ENCODE measurements around the gene FLRT1.

DNA sequence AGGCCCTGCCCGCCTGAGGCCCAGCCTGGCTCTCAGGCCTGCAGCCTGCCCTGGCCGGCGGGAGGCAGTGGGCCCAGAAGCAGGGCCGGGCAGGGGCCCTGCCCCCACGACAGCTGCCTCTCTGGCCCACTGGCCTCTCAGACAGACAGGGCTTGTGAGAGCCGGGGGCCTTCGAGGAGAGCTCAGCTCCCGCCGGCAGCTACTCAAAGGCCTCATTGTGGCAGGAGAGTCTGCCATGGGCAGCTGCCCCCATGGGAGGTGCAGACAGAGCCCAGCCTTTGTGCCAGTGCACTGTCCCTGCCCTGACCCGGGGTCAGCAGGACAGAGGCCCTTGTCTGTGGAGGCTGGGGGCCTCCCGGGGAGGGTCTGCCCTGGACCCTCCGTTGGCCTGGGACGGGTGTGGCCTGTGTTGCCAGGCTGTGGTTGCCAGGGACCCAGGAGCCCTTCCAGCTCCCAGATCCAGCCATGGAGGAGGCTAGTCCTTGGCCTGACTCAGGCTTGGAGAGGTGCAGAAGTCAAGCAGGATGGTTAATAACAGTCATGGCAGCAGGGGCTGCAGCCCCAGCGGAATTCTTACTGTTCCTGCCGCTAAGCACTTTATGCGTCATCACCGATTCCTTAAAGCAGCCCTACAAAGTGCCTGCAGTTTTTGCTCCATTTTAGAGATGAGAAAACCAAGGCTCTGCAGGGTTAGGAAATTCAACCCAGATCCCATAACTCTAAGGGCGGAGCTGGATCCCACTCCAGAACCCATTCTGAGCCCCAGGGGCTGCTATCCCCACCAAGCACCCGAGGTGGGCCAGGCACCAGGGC, 12.5 kb downstream of the FLRT1 start:
- TF ChIP-seq, protein P1, sequence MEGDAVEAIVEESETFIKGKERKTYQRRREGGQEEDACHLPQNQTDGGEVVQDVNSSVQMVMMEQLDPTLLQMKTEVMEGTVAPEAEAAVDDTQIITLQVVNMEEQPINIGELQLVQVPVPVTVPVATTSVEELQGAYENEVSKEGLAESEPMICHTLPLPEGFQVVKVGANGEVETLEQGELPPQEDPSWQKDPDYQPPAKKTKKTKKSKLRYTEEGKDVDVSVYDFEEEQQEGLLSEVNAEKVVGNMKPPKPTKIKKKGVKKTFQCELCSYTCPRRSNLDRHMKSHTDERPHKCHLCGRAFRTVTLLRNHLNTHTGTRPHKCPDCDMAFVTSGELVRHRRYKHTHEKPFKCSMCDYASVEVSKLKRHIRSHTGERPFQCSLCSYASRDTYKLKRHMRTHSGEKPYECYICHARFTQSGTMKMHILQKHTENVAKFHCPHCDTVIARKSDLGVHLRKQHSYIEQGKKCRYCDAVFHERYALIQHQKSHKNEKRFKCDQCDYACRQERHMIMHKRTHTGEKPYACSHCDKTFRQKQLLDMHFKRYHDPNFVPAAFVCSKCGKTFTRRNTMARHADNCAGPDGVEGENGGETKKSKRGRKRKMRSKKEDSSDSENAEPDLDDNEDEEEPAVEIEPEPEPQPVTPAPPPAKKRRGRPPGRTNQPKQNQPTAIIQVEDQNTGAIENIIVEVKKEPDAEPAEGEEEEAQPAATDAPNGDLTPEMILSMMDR (IDR thresholded peaks at IDR 0.05), result no peak
- TF ChIP-seq POLR2AphosphoS5 (IDR thresholded peaks at IDR 0.05), result no peak
